Mesodermal cell (in vitro differentiated cells): Measurements from ENCODE around the gene AFTPH.

ENCODE experiments used
- H3K27ac ChIP-seq: 2 replicates; pipeline ENCODE4 v1.7.0; 2013; ENCODE audit warnings: mild to moderate bottlenecking, low read depth, low read length, moderate library complexity; ENCODE audit not compliant: severe bottlenecking
- H3K36me3 ChIP-seq: 2 replicates; pipeline ENCODE4 v1.7.1; 2013; ENCODE audit warnings: mild to moderate bottlenecking, low read length, moderate library complexity; ENCODE audit not compliant: control insufficient read depth, insufficient read depth
- H3K4me1 ChIP-seq: one replicate; pipeline ENCODE4 v1.7.1; 2013; ENCODE audit warnings: mild to moderate bottlenecking, low read length; ENCODE audit not compliant: insufficient read depth, control insufficient read depth, poor library complexity, severe bottlenecking
- H3K4me3 ChIP-seq: 2 replicates; pipeline ENCODE4 v1.7.0; 2013; ENCODE audit warnings: low read length, control low read depth, mild to moderate bottlenecking; ENCODE audit not compliant: insufficient read depth, poor library complexity, severe bottlenecking; ENCODE audit errors: extremely low read depth
- H3K9me3 ChIP-seq: 2 replicates; pipeline ENCODE4 v1.7.1; 2013; ENCODE audit warnings: mild to moderate bottlenecking, low read length, moderate library complexity; ENCODE audit not compliant: control insufficient read depth
- WGBS, 2 experiments: methylation state at CpG; one replicate each; pipeline ENCODE4 v1.1.5; 2013; ENCODE audit warnings: missing lambda C conversion rate in 2 of 2; ENCODE audit not compliant: insufficient coverage in 2 of 2; 5-methylcytosine and 5-hydroxymethylcytosine counted together

The AFTPH gene

DNA sequence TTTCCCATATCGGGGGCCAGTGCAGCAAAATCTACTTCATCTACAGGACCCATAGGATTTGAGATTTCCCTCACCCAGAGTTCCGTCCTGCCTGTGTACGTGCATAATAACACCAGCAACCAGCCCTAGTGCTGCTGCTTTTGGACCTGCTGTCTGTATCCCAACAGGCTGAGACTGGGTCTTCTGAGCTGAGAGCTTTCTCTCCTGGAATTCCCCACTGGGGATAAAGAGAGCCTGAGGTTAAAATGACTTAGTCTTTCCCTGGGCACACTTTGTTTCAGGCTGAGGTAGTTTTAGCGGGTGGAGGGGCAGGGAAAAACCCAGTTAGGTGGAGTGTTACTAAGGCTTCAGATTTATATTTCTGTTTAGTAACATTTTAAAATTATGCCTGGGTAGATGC is 67.1 kb downstream of the AFTPH start:
- 93 to 97% methylated on average over 3 to 4 of the region's 4 CpGs for WGBS, 2 experiments
- H3K9me3 ChIP-seq, result no peaks in the 10 kb centered on the region

DNA sequence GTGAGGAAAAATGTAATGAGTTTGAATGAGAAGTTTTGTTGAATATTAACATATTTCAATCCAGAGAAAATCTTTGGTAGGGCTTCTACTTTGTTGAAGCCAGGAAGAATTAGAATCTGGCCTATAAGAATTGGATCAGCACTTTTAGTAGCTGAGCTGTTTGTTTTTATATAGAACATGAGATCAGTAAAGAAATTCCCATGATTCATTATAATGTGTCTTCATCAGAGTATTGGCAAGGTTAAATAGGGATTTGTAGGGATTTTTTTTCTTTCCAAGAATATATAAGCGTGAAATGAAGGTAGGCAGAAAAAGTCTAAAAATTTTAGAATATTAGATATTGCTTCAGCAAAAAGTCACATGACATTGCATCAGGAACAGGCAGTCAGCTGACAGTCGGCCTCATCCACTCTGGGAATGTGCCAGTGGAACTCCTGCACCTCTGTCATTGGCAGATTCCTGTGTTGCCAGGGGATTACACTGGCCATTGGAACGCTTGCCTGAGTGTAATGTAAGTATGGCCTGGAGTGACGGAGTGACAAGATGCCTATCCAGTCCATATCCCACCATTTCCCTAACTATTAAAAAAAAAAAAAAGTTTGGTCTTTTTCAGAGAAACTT is 69.0 kb downstream of the AFTPH start:
- H3K4me1 ChIP-seq, result no peaks in the 10 kb centered on the region
- no peaks in the 10 kb centered on the region for H3K9me3 ChIP-seq
- H3K27ac ChIP-seq, result no peak overlapping the region
- peaks cover 18% of the 10 kb centered on the region for H3K36me3 ChIP-seq
- WGBS, 2 experiments, result 92% methylated on average over 1 of the region's 4 CpGs; no CpG with 5 or more reads in 1 of the 2 experiments
- H3K4me3 ChIP-seq, result no peak overlapping the region

More for the DNA sequence above, 67.1 kb downstream of the AFTPH start:
- no peaks in the 10 kb centered on the region for H3K4me1 ChIP-seq
- H3K4me3 ChIP-seq, result no peak overlapping the region
- H3K27ac ChIP-seq, result no peak overlapping the region
- peaks cover 18% of the 10 kb centered on the region for H3K36me3 ChIP-seq

DNA sequence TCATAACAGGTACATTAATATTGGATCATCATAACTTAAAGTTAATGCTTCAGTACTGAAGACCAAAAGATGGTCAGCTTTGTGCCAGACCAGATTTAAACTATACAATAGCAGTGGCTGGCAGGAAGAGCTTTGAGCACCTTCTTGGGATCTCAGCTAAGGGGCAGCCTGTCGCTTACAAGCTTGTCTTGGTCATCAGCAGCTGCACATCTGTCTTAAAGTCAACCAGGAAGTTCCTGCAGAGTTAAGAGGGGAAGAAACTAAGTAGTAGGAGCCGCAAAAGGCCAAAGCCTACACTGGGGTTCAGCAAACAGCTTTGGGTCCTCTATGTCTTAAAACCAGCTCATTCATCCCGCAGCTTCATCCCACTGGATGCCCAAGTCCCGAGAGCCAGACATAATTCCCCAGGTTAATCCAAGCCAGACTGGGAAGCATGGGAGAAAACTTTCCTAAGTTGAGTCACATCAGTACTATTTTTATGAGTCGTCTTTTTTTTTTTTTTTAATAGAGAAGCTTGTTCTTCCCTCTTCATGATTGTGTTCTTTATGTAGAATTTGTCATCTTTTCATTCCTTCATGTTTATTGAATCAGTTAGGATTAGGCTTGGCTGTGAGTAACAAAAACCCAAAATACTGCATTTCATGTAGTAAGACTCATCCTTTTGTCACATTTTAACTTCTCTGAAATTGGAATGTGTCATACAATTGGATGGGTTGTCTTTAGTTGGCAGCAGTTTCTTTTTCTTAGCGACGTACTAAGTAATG is 70.3 kb downstream of the AFTPH start:
- WGBS, 2 experiments, result 95 to 100% methylated on average over 2 to 3 of the region's 7 CpGs
- no peak overlapping the region for H3K27ac ChIP-seq
- no peaks in the 10 kb centered on the region for H3K9me3 ChIP-seq
- H3K4me3 ChIP-seq, result no peak overlapping the region
- H3K36me3 ChIP-seq, result peaks cover 18% of the 10 kb centered on the region
- H3K4me1 ChIP-seq, result no peaks in the 10 kb centered on the region

DNA sequence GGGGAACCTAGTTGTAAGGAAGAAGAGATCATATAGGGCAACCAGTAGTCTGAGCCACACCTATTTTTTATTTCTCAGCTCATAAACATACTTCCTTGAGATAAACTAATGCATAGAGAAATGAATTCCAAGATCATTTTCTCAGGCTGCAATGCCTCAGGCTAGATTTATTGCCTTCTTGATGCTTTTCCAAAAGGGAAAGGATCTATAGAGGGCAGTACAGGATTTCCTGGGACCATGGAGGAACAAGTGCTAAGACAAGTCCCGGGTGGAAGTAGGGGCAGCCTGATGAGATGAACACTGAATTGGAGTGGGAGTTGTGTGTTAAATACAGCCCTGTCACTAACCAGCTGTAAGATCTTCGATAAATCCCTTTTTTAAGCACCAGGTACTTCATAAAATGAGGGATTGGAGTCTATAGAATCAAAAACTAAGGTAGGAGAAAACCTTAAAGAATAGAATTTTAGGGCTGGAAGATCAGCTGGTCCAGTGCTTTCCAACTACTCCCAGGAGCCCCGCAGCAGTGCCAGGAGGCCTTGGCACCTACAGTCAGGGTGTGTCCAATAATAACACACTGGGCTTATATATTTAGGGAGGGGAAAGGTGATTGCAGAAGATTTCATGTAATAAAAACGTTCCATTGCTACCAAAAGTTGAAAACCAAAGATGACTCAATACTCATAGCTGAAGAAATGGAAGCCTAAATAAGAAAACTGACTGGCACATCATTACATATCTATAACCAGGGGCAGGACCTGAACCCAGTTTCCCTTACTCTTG is 71.5 kb downstream of the AFTPH start:
- Histone ChIP-seq H3K4me3 (no peak overlapping the region), H3K27ac (no peak overlapping the region), H3K4me1 (no peaks in the 10 kb centered on the region), H3K36me3 (peaks cover 13% of the 10 kb centered on the region), H3K9me3 (no peaks in the 10 kb centered on the region)
- 30 to 72% methylated on average over 1 to 3 of the region's 4 CpGs for WGBS, 2 experiments

DNA sequence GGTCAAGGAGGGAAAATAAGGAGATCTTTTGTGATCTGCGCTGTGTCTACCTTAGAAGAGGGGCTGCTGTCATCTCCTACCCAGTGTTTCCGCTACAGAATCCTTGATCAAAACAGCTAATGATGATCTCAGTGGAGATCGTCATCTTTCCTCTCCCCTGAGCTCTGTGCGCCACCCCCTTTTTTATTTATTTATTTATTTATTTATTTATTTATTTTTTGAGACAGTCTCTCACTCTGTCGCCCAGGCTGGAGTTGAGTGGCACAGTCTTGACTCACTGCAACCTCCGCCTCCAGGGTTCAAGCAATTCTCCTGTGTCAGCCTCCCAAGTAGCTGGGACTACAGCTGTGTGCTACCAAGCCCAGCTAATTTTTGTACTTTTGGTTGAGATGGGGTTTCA is 74.1 kb downstream of the AFTPH start:
- H3K4me1 ChIP-seq, result no peaks in the 10 kb centered on the region
- no peak overlapping the region for H3K4me3 ChIP-seq
- H3K36me3 ChIP-seq, result no peaks in the 10 kb centered on the region
- 88 to 91% methylated on average over 2 to 4 of the region's 6 CpGs for WGBS, 2 experiments
- no peak overlapping the region for H3K27ac ChIP-seq
- no peaks in the 10 kb centered on the region for H3K9me3 ChIP-seq

DNA sequence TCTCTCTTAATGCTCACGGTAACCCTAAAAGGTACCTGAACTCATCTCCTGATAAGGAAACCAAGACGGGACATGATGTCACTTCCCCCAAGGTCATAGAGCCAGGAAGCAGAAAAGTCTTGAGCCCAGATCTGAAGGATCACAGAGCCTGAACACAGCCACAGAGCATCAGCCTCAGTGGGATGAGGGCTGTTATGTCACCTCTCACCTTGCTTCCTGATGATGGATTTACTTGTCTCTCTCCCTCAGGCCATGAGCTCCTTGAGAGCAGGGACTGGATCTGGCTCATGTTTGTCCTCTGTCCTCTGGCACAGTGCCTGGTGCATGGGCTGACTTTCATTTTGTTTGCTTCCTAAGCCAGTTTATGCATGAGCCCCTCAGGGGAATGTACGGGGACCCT is 75.3 kb downstream of the AFTPH start:
- Histone ChIP-seq H3K27ac (no peak overlapping the region), H3K4me1 (no peaks in the 10 kb centered on the region), H3K36me3 (no peaks in the 10 kb centered on the region), H3K4me3 (no peak overlapping the region), H3K9me3 (no peaks in the 10 kb centered on the region)
- 56 to 60% methylated on average over 3 of the region's 3 CpGs for WGBS, 2 experiments

DNA sequence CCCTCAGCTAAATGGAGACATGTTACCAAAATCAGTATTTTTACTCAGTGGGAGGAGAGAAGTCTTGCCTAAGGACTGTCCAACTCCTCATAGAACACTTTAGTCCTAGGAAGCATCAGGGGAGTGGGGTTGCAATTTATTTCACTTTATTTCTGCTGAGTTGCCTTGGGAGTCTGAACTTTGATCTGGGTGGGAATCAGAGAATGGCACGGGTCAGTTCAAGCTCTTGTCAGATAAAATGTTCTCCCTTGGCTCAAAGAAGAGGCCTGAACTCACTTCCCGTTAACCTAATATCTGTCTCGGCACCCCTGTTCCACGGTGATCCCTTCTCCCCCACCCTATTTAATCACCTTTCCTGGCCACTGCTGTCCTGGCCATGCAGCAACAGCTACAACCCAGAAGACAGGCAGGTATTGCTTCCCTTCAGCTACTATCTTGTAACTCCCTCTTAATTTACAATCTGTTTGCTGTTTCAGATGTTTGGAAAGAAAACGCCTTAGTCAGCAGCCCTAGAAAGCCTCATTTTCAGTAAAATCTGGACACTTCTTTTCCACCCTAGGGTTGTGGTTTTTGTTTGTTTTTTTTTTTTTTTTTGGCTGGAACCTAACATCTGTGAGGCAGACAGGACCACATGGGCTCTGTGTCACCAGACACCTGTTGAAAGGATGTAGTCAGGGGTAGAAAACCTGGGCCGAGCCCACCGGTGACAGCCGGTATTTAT is 77.1 kb downstream of the AFTPH start:
- no peaks in the 10 kb centered on the region for H3K36me3 ChIP-seq
- H3K9me3 ChIP-seq, result no peaks in the 10 kb centered on the region
- no peak overlapping the region for H3K4me3 ChIP-seq
- H3K27ac ChIP-seq, result no peak overlapping the region
- no peaks in the 10 kb centered on the region for H3K4me1 ChIP-seq
- WGBS, 2 experiments, result 90 to 97% methylated on average over 6 to 7 of the region's 8 CpGs

DNA sequence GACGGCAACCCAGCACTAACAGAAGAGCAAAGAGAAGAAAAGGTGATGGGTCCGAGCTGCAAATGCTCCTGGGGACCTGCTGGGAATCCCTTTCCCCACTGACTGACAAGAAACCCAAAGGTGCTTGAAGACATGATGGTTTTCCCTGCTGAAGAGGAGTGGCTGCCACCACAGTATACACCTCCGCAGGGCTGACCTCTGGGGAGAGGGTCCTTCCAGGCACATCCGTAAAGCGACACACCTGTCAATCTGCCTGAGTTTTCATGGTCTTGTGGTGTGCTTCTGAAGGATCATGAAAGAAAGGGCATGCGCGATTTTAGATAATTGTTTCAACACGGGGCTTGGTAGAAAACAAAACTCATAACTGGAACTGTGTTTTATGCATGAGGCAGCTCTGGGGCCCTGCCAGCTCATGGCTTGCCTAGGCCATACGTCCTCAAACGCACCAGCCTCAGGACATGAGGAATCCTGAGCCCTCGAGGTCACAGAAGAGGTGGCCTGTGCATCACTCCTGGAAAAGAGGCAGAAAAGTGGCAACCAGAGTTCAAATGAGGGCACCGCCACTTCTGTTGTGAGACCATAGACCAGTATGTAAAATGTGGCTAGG is 77.8 kb downstream of the AFTPH start:
- WGBS, 2 experiments, result 91 to 97% methylated on average over 12 of the region's 12 CpGs
- H3K27ac ChIP-seq, result no peak overlapping the region
- H3K36me3 ChIP-seq, result no peaks in the 10 kb centered on the region
- H3K4me3 ChIP-seq, result no peak overlapping the region
- H3K4me1 ChIP-seq, result no peaks in the 10 kb centered on the region
- no peaks in the 10 kb centered on the region for H3K9me3 ChIP-seq

DNA sequence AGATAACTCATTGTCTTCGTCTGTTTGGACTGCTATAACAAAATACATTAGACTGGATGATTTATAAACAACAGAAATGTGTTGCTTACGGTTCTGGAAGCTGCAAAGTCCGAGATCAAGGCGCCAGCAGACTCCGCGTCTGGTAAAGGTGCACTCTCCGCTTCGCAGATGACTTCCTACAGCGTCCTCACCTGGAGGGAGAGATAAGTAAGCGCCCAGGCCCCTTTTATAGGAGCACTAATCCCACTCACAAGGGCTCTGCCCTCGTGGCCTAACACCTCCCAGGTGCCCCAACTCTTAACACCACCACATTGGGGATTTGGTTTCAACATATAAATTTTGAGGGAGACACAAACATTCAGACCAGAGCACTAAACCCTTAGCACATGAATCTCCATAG is 78.3 kb downstream of the AFTPH start:
- WGBS, 2 experiments, result 92 to 96% methylated on average over 8 to 10 of the region's 11 CpGs
- Histone ChIP-seq H3K36me3 (no peaks in the 10 kb centered on the region), H3K9me3 (no peaks in the 10 kb centered on the region), H3K4me3 (no peak overlapping the region), H3K27ac (no peak overlapping the region), H3K4me1 (no peaks in the 10 kb centered on the region)

DNA sequence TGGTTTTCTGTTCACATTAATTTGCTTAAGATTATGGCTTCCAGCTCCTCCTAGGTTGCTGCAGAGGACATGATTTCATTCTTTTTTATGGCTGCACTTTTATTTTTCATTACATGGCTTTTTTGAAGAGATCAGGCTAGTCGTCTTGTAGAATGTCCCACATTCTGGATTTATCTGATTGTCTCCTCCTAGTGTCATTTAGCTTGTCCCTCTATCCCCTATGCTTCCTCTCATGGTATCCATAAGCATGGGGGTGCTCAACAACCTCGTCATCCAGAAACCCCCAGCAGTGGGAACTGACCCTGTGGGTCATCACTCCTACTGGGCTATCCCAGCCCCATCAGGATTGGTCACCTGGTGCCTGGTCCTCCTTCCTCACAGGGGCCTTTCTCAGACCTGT is 80.0 kb downstream of the AFTPH start:
- H3K4me1 ChIP-seq, result no peaks in the 10 kb centered on the region
- 86 to 96% methylated on average over 2 of the region's 2 CpGs for WGBS, 2 experiments
- no peak overlapping the region for H3K4me3 ChIP-seq
- H3K27ac ChIP-seq, result no peak overlapping the region
- no peaks in the 10 kb centered on the region for H3K36me3 ChIP-seq
- H3K9me3 ChIP-seq, result no peaks in the 10 kb centered on the region
